ENCODE results near the gene CD58.

GRCh38 chr1:116508984-116509980, 61.5 kb downstream of the CD58 start:
- TF ChIP-seq, protein P1, sequence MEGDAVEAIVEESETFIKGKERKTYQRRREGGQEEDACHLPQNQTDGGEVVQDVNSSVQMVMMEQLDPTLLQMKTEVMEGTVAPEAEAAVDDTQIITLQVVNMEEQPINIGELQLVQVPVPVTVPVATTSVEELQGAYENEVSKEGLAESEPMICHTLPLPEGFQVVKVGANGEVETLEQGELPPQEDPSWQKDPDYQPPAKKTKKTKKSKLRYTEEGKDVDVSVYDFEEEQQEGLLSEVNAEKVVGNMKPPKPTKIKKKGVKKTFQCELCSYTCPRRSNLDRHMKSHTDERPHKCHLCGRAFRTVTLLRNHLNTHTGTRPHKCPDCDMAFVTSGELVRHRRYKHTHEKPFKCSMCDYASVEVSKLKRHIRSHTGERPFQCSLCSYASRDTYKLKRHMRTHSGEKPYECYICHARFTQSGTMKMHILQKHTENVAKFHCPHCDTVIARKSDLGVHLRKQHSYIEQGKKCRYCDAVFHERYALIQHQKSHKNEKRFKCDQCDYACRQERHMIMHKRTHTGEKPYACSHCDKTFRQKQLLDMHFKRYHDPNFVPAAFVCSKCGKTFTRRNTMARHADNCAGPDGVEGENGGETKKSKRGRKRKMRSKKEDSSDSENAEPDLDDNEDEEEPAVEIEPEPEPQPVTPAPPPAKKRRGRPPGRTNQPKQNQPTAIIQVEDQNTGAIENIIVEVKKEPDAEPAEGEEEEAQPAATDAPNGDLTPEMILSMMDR (conservative IDR thresholded peaks at IDR 0.05): no peak
- no peak for TF ChIP-seq EZH2 (IDR thresholded peaks at IDR 0.05; ENCODE audit: low read depth)
